H9 (cell line): ENCODE measurements around the gene VCAN. TPM values are rescaled to one million over a fixed set of nuclear protein-coding genes. Genes with fewer than 3 reads are reported as not detected.

ENCODE experiments used
- DNase-seq: peaks from one replicate; pipeline ENCODE4 v3.0.0-alpha.2; 2017
- H2AFZ ChIP-seq: one replicate; pipeline ENCODE4 v1.6.1; 2013; ENCODE audit warnings: mild to moderate bottlenecking, low read length, control low read depth, moderate library complexity
- H2AK5ac ChIP-seq: 2 replicates; pipeline ENCODE4 v1.6.1; 2013; ENCODE audit warnings: low read length, control low read depth, mixed read lengths; ENCODE audit not compliant: insufficient read length
- H2BK120ac ChIP-seq: one replicate; pipeline ENCODE4 v1.6.1; 2013; ENCODE audit warnings: low read depth, mild to moderate bottlenecking, low read length, control low read depth, inconsistent platforms; ENCODE audit not compliant: poor library complexity, severe bottlenecking
- H2BK12ac ChIP-seq: 2 replicates; pipeline ENCODE4 v1.6.1; 2013; ENCODE audit warnings: low read length, control low read depth, mixed read lengths, low read depth; ENCODE audit not compliant: insufficient read length
- H2BK15ac ChIP-seq: 2 replicates; pipeline ENCODE4 v1.6.1; 2013; ENCODE audit warnings: low read depth, low read length, control low read depth
- H2BK20ac ChIP-seq: one replicate; pipeline ENCODE4 v1.6.1; 2013; ENCODE audit warnings: low read depth, mild to moderate bottlenecking, low read length, control low read depth, inconsistent platforms; ENCODE audit not compliant: poor library complexity, severe bottlenecking
- H2BK5ac ChIP-seq: 2 replicates; pipeline ENCODE4 v1.6.1; 2013; ENCODE audit warnings: low read length, control low read depth, mixed read lengths; ENCODE audit not compliant: insufficient read length
- H3K14ac ChIP-seq: 2 replicates; pipeline ENCODE4 v1.6.1; 2013; ENCODE audit warnings: low read length, control low read depth; ENCODE audit not compliant: insufficient read depth
- H3K18ac ChIP-seq: 2 replicates; pipeline ENCODE4 v1.6.1; 2013; ENCODE audit warnings: low read depth, mild to moderate bottlenecking, mixed read lengths, low read length, control low read depth; ENCODE audit not compliant: insufficient read length
- H3K23ac ChIP-seq: 2 replicates; pipeline ENCODE4 v1.6.1; 2013; ENCODE audit warnings: low read length, control low read depth, mixed read lengths, low read depth; ENCODE audit not compliant: insufficient read length
- H3K23me2 ChIP-seq: 2 replicates; pipeline ENCODE4 v1.6.1; 2013; ENCODE audit warnings: low read depth, mild to moderate bottlenecking, mixed read lengths, low read length, control low read depth; ENCODE audit not compliant: insufficient read length, poor library complexity, severe bottlenecking
- H3K27ac ChIP-seq: 2 replicates; pipeline ENCODE4 v1.5.1; 2013; ENCODE audit warnings: low read length, control low read depth, mixed read lengths, low read depth; ENCODE audit not compliant: insufficient read length
- H3K27me3 ChIP-seq: 2 replicates; pipeline ENCODE4 v1.6.1; 2013; ENCODE audit warnings: low read length, control low read depth, inconsistent platforms; ENCODE audit not compliant: insufficient read depth
- H3K4ac ChIP-seq: 2 replicates; pipeline ENCODE4 v1.6.1; 2013; ENCODE audit warnings: low read depth, mild to moderate bottlenecking, control low read depth, inconsistent platforms, low read length, moderate library complexity
- H3K4me1 ChIP-seq: 2 replicates; pipeline ENCODE4 v1.6.1; 2013; ENCODE audit warnings: low read length, control low read depth, inconsistent platforms; ENCODE audit not compliant: insufficient read depth
- H3K4me2 ChIP-seq: 2 replicates; pipeline ENCODE4 v1.6.1; 2013; ENCODE audit warnings: low read length, control low read depth, mixed read lengths; ENCODE audit not compliant: insufficient read length, insufficient read depth
- H3K56ac ChIP-seq: 2 replicates; pipeline ENCODE4 v1.6.1; 2013; ENCODE audit warnings: low read depth, mild to moderate bottlenecking, mixed read lengths, low read length, control low read depth; ENCODE audit not compliant: insufficient read length
- H3K79me1 ChIP-seq: 2 replicates; pipeline ENCODE4 v1.6.1; 2013; ENCODE audit warnings: low read depth, mild to moderate bottlenecking, moderate library complexity, low read length, control low read depth, inconsistent platforms; ENCODE audit not compliant: insufficient read depth, poor library complexity, severe bottlenecking
- H3K79me2 ChIP-seq: 2 replicates; pipeline ENCODE4 v1.6.1; 2013; ENCODE audit warnings: low read length, control low read depth, inconsistent platforms; ENCODE audit not compliant: insufficient read depth
- H3K9ac ChIP-seq: 2 replicates; pipeline ENCODE4 v1.6.1; 2013; ENCODE audit warnings: low read length, control low read depth, mixed read lengths; ENCODE audit not compliant: insufficient read length; ENCODE audit errors: extremely low read depth
- H3K9me3 ChIP-seq: one replicate; pipeline ENCODE4 v1.6.1; 2013; ENCODE audit warnings: low read depth, low read length, inconsistent platforms; ENCODE audit not compliant: control insufficient read depth
- H3T11ph ChIP-seq: one replicate; pipeline ENCODE4 v1.6.1; 2013; ENCODE audit warnings: mild to moderate bottlenecking, low read length, control low read depth, inconsistent platforms
- H4K20me1 ChIP-seq: one replicate; pipeline ENCODE4 v1.6.1; 2013; ENCODE audit not compliant: control insufficient read depth, insufficient read length, insufficient read depth
- H4K5ac ChIP-seq: 2 replicates; pipeline ENCODE4 v1.6.1; 2013; ENCODE audit warnings: low read depth, mild to moderate bottlenecking, mixed read lengths, low read length, control low read depth; ENCODE audit not compliant: insufficient read length
- H4K8ac ChIP-seq: replicated peaks from 2 replicates; pipeline ENCODE4 v1.6.1; 2013; ENCODE audit warnings: low read length, control low read depth, mixed read lengths, low read depth; ENCODE audit not compliant: insufficient read length
- H4K91ac ChIP-seq: 2 replicates; pipeline ENCODE4 v1.6.1; 2013; ENCODE audit warnings: low read depth, mild to moderate bottlenecking, moderate library complexity, mixed read lengths, low read length, control low read depth; ENCODE audit not compliant: insufficient read length
- H3K27ac Mint-ChIP-seq, 3 experiments: 2 replicates in 2 of 3; 3 replicates in 1 of 3; pipeline ENCODE4 v1.8.0; 2020 to 2021; ENCODE audit warnings: mixed read lengths in 3 of 3, mild to moderate bottlenecking in 1 of 3, moderate library complexity in 1 of 3
- H3K27me3 Mint-ChIP-seq: 2 replicates; pipeline ENCODE4 v1.8.0; 2021; ENCODE audit warnings: low read depth, mild to moderate bottlenecking, moderate library complexity, mixed read lengths
- H3K36me3 Mint-ChIP-seq, 3 experiments: 2 replicates in 2 of 3; 3 replicates in 1 of 3; pipeline ENCODE4 v1.8.0; 2020 to 2021; ENCODE audit warnings: low read depth in 3 of 3, mixed read lengths in 3 of 3; ENCODE audit not compliant: insufficient read depth in 1 of 3
- H3K4me1 Mint-ChIP-seq, 2 experiments: 2 replicates each; pipeline ENCODE4 v1.8.0; 2020; ENCODE audit warnings: mixed read lengths in 2 of 2
- H3K4me3 Mint-ChIP-seq, 2 experiments: 2 replicates in 1 of 2; 3 replicates in 1 of 2; pipeline ENCODE4 v1.8.0; 2020 to 2021; ENCODE audit warnings: mild to moderate bottlenecking in 2 of 2, mixed read lengths in 2 of 2, moderate library complexity in 1 of 2
- H3K9me3 Mint-ChIP-seq, 2 experiments: 2 replicates in 1 of 2; 3 replicates in 1 of 2; pipeline ENCODE4 v1.8.0; 2020; ENCODE audit warnings: mild to moderate bottlenecking in 2 of 2, mixed read lengths in 2 of 2, moderate library complexity in 1 of 2
- WGBS: extraction: QIAGEN DNeasy Blood & Tissue Kit; methylation state at CpG from one replicate; pipeline ENCODE4 v1.1.7; 2013; ENCODE audit warnings: missing lambda C conversion rate, low lambda C conversion rate, mixed read lengths; ENCODE audit not compliant: insufficient read length; ENCODE audit errors: extremely low coverage; 5-methylcytosine and 5-hydroxymethylcytosine counted together
- total RNA-seq: library from RNA; stranded (reverse); gene quantifications from 2 replicates; pipeline ENCODE4 v1.2.1, GENCODE V29; 2021
- TF ChIP-seq, protein P1 (sequence below): fragments of 200-600 bp; sonication (generic); conservative IDR thresholded peaks from 3 replicates; pipeline ENCODE4 v1.8.0; 2021; ENCODE audit warnings: antibody characterized with exemption, mild to moderate bottlenecking

Gene VCAN
- total RNA-seq, 1 experiment from 2014 or later = 278 TPM

DNA sequence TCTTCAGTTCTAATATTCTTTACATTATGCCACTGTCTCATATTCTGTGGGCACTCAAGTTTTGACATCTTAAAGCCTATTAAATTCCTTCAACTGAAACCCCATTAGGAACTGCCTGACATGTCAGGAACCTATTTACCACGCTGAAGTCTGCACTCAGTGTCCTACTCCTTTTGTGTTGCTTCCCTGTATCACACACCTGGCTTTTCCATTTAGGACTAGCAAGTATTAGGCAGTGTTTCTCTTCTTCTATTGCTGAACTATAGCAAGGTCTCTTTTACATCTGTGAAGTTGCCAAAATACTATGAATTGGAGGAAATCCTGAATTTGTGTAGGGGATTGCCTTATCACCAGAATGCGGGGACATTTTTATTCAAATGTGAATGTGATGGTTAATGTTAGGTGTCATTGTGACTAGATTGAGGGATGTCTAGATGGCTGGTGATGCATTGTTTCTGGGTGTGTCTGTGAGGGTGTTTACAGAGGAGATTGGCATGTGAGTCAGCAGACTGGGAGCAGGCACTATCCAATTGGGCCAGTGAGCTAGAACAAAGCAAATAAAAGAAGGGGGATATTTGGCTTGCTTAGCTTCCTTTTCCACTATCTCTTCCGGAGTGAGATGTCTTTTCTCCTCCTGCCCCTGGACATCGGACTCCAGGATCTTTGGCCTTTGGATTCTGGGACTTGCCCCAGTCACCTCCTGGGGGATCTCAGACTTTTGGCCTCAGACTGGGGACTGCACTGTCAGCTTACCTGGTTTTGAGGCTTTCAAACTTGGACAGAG is 21.2 kb upstream of the VCAN start:
- H3T11ph ChIP-seq = no peak overlapping the region
- H4K8ac ChIP-seq = no peak overlapping the region
- TF ChIP-seq, protein P1, sequence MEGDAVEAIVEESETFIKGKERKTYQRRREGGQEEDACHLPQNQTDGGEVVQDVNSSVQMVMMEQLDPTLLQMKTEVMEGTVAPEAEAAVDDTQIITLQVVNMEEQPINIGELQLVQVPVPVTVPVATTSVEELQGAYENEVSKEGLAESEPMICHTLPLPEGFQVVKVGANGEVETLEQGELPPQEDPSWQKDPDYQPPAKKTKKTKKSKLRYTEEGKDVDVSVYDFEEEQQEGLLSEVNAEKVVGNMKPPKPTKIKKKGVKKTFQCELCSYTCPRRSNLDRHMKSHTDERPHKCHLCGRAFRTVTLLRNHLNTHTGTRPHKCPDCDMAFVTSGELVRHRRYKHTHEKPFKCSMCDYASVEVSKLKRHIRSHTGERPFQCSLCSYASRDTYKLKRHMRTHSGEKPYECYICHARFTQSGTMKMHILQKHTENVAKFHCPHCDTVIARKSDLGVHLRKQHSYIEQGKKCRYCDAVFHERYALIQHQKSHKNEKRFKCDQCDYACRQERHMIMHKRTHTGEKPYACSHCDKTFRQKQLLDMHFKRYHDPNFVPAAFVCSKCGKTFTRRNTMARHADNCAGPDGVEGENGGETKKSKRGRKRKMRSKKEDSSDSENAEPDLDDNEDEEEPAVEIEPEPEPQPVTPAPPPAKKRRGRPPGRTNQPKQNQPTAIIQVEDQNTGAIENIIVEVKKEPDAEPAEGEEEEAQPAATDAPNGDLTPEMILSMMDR = no peak
- H3K18ac ChIP-seq = no peak overlapping the region
- H2BK120ac ChIP-seq = no peak overlapping the region
- no peak overlapping the region for H2BK12ac ChIP-seq
- no peak overlapping the region for H2BK20ac ChIP-seq
- no peak overlapping the region for H2BK5ac ChIP-seq
- H3K4ac ChIP-seq = no peak overlapping the region
- Mint-ChIP-seq H3K4me1 (peaks cover 11 to 21% of the 10 kb centered on the region in 2 experiments), H3K36me3 (peaks cover 0 to 7% (median 0%) of the 10 kb centered on the region in 3 experiments; a peak in 2 of 7 replicates), H3K4me3 (no peak overlapping the region), H3K9me3 (peaks cover 6 to 11% of the 10 kb centered on the region in 2 experiments), H3K27me3 (no peaks in the 10 kb centered on the region), H3K27ac (no peak overlapping the region)
- H3K14ac ChIP-seq = no peak overlapping the region; the same call in 1 of the 2 replicates
- H3K79me2 ChIP-seq = no peaks in the 10 kb centered on the region
- H3K23ac ChIP-seq = no peak overlapping the region
- H4K91ac ChIP-seq = no peak overlapping the region
- no peak for DNase-seq
- no peak overlapping the region for H2AFZ ChIP-seq
- H3K23me2 ChIP-seq = no peaks in the 10 kb centered on the region
- H3K27me3 ChIP-seq = no peaks in the 10 kb centered on the region
- H3K56ac ChIP-seq = no peak overlapping the region
- H3K4me1 ChIP-seq = peaks cover 9% of the 10 kb centered on the region; the same call in 1 of the 2 replicates
- H3K9me3 ChIP-seq = no peaks in the 10 kb centered on the region
- no peak overlapping the region for H2AK5ac ChIP-seq
- no peak overlapping the region for H3K27ac ChIP-seq
- no peak overlapping the region for H4K5ac ChIP-seq
- H3K79me1 ChIP-seq = no peaks in the 10 kb centered on the region
- no peak overlapping the region for H3K9ac ChIP-seq
- WGBS = no CpG with 5 or more reads among the region's 4 CpGs
- no peak overlapping the region for H2BK15ac ChIP-seq
- no peaks in the 10 kb centered on the region for H4K20me1 ChIP-seq
- H3K4me2 ChIP-seq = no peak overlapping the region
